Fibroblast of mammary gland (primary cell): ENCODE data around the gene ARFGAP1.

ENCODE experiments used
- DNase-seq: peaks from one replicate; pipeline ENCODE4 v3.0.0-alpha.2; 2010; ENCODE audit warnings: low read depth
- H3K4me3 ChIP-seq: 2 replicates; pipeline ENCODE4 v1.5.1; 2011; ENCODE audit warnings: low read depth, mild to moderate bottlenecking, low read length, moderate library complexity; ENCODE audit not compliant: control insufficient read depth
- TF ChIP-seq, protein P1 (sequence below): conservative IDR thresholded peaks from 2 replicates; pipeline ENCODE4 v1.5.1; 2011; ENCODE audit warnings: low read depth, low read length, inconsistent platforms; ENCODE audit not compliant: control insufficient read depth, insufficient read depth

ARFGAP1 gene

DNA sequence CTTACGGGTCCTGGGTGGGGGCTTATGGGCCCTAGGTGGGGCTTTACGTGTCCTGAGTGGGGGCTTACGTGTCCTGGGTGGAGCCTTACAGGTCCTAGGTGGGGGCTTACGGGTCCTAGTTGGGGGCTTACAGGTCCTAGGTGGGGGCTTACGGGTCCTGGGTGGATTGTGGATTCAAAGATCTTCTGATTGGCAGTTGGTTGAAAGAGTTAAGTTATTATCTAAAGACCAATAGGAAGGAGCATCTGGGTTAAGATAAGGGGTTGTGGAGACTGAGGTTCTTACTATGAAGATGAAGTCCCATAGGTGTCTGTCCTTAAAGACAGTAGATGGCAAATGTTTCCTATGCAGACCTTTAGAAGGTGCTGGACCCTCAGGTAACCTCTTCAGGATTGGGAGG lies 45.4 kb upstream of the ARFGAP1 start:
- TF ChIP-seq, protein P1, sequence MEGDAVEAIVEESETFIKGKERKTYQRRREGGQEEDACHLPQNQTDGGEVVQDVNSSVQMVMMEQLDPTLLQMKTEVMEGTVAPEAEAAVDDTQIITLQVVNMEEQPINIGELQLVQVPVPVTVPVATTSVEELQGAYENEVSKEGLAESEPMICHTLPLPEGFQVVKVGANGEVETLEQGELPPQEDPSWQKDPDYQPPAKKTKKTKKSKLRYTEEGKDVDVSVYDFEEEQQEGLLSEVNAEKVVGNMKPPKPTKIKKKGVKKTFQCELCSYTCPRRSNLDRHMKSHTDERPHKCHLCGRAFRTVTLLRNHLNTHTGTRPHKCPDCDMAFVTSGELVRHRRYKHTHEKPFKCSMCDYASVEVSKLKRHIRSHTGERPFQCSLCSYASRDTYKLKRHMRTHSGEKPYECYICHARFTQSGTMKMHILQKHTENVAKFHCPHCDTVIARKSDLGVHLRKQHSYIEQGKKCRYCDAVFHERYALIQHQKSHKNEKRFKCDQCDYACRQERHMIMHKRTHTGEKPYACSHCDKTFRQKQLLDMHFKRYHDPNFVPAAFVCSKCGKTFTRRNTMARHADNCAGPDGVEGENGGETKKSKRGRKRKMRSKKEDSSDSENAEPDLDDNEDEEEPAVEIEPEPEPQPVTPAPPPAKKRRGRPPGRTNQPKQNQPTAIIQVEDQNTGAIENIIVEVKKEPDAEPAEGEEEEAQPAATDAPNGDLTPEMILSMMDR: no peak
- H3K4me3 ChIP-seq: no peak overlapping the region
- DNase-seq: no peak

DNA sequence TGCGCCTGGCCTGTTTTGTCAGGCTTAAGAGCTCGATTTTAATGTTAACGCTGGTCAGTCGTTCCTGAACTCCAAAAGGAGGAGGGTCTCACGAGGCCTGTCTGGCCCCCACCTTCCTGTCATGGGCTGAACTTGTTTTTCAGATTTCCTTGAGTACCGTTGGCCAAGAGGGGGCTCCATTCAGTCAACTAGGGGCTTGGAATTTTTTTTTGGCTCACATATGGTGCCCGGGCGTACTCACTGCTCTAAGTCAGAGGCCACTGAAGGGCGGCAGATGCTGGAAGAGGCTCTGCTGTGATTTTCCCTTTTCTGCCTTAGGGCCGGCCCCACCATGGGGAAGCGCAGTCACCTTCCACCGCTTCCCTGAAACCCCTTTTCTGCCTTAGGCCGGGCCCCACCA lies 43.8 kb upstream of the ARFGAP1 start:
- no peak for DNase-seq
- TF ChIP-seq, protein P1: no peak
- H3K4me3 ChIP-seq: no peak overlapping the region

DNA sequence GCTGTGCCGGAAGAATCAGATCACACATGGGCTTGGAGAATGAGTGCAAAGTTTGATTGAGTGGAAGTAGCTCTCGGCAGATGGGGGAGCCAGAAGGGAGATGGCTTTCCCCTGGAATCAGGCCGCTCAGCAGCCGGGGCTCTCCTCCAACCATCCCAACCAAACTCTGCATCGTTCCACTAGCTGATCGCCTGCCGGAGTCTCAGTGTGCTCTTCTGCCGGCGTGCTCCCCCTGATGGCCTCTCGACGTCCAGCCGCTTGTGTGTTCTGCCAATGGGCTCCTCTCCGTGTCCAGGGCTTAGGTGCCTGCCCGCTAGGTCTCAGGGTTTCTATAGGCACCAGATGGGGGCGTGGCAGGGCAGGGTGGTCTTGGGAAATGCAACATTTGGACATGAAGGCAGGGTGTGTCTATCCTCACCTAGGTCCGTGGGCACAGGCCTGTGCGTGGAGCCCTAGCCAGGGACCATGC lies 41.8 kb upstream of the ARFGAP1 start:
- no peak overlapping the region for H3K4me3 ChIP-seq
- peak; percentile 70 for DNase-seq
- TF ChIP-seq, protein P1: peak; percentile 70

DNA sequence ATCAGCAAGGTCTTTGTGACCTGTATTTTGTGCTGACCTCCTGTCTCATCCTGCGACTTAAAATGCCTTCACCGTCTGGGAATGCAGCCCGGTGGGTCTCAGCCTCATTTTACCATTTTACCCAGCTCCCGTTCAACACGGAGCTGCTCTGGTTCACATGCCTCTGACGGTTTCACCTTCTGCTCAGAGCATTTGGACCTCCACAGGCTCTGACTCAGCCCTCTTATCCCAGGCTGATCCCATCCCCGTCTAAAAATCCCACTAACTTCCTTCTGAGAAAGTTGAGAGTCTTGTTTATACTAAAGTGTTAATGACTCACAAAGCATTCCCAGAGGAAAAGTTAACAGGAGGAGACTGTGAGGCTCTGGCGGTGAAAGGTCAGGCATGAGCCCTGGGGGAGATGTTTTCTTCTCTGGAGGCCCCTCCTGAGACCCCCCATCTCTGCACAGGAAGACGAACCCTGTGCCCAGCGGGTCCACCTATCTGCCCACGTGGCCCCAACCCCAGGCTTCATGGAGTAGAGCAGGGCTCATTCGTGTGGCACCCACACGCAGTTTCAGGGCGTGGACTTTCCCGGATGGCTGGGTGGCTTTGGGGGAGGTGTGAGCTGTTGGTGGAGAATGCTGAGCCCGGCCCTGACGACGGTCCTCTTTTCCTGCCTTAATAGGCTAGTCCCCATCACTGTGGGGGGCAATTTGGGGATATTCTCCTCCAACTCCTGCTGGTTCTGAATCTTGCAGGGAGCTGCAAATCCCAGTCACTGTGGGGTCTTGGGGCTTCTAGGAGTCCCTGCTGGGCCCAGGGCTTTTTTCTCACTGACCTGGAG lies 40.2 kb upstream of the ARFGAP1 start:
- TF ChIP-seq, protein P1: no peak
- H3K4me3 ChIP-seq: no peak overlapping the region
- DNase-seq: peak; percentile 96

DNA sequence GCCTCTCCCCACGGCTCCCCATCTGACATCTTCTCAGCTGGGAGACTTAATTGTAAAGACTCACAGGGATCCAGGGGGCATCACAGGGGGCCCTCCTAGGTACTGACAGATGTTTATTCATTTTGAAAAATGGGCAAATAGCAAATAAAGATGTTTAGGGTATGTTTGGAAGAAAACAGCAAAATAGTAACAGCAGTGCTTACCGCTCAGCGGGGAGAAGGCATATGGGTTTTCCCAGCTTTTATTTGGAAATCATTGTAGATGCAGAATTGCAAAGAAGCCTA lies 39.6 kb upstream of the ARFGAP1 start:
- H3K4me3 ChIP-seq: no peak overlapping the region
- TF ChIP-seq, protein P1: no peak
- no peak for DNase-seq

DNA sequence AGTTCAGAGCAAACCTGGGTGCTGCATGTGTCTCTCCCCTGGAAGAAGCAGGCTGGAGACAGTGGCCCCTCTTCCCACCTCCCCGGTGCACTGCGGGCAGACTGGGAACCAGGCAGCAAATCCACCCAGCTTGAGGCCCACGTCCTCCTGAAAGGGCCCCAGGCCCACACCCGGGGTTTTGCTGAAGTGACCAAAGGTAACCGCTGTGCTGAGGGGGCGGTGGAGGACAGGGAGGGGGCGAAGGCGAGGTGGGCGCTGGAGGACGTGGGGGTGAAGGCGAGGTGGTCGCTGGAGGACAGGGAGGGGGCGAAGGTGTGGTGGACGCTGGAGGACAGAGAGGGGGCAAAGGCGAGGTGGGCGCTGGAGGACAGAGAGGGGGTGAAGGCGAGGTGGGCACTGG lies 38.7 kb upstream of the ARFGAP1 start:
- DNase-seq: no peak
- TF ChIP-seq, protein P1: no peak
- no peak overlapping the region for H3K4me3 ChIP-seq
